Globus pallidus (tissue), 1 donor: ENCODE measurements around the gene RAMAC.
"Not testable (repeated sequence)": the region's sequence is repeated elsewhere in the genome, so short reads cannot be mapped to it uniquely, and the experiment has no call there.

ENCODE experiments used
- DNase-seq: peaks from one replicate; pipeline ENCODE4 v3.0.0-alpha.2; 2015; ENCODE audit warnings: low spot score

Gene RAMAC

DNA sequence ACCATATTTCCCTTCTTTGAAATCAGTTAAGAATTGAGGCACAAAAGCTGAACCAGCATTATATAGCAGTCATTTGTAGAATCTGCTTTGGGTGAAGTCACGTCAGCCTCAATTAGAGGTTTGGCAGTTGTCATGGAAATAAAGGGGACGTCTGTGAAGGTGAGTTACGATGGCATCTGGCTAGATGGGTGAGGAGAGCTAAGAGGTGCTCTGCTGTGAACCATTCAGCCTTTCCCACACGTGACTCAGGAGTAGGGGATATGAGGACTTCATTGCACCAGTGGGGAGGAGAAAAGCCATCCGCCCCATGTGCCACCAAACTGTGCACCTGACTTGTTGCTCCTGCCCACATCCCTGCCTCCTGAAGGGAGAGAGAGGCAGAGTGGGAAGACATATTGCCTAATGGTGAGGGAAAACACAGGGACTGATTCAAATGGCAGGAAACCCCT lies 28.2 kb downstream of the RAMAC start:
- DNase-seq: no peak

DNA sequence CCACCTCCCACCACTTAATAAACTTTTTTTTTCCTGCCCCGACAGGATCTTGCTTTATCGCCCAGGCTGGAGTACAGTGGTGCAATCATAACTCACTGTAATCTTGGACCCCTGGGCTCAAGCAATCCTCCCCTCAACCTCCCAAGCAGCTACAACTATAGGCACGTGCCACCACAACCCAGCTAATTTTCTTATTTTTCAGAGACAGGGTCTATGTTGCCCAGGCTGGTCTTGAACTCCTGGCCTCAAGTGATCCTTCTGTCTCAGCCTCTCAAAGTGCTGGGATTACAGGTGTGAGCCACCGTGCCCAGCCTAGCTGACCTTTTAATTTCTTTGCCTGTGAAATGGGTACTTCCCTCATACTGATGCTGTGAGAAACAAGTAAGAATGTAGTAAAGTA lies 29.4 kb downstream of the RAMAC start:
- no peak for DNase-seq

DNA sequence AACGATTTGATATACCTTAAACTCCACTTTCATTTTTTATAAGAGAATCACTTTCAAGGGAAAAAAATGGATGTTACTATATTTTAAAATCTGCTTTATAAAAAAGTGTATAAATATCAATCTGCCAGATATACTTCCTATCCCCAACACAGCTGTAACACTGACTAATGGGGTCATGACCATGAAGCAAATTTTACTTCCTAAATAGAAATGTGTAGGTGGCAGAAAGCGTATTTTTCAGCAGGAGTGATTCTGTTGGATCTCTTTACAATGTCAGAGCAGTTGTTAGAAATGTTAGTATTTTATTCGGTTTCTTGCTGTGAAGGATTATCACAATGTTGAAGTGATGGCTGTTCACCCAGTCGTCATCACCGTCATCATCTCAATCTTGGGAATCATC lies 30.9 kb downstream of the RAMAC start:
- no peak for DNase-seq

DNA sequence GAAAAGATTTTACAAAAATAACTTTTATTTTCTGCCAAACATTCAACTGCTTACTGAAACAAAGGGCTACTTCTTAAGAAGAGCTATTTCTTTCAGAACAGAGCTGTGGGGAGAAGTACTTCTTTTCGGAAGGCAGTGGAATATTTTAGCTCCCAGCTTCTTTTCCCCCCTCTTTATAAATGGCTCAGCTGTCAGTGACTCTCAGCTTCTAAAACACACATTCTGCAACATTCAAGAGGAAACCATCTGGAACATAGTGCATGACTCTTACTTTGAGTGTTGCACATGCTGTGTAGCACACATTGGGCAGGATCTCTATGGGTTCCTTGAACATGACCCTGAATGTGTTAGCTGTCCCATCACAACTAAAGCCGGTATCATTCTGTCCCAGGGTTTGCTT lies 32.4 kb downstream of the RAMAC start:
- DNase-seq: peak; percentile 20

- no peak for DNase-seq
These were observed 44.0 kb downstream of the RAMAC start for GRCh38 chr15:83030021-83030420.

- DNase-seq: not testable (repeated sequence)
These were observed 45.2 kb downstream of the RAMAC start for GRCh38 chr15:83031234-83031633.

- no peak for DNase-seq
These were observed 50.2 kb downstream of the RAMAC start for GRCh38 chr15:83036253-83036652.

GRCh38 chr15:83039206-83039605 lies 53.2 kb downstream of the RAMAC start:
- DNase-seq: no peak
